GM23338 (cell line): ENCODE measurements around the gene ARL6IP4. TPM values are rescaled to one million over a fixed set of nuclear protein-coding genes. Genes with fewer than 3 reads are reported as not detected.

ENCODE experiments used
- ATAC-seq: fragments of 200-7000 bp; cut with Tn5 transposase; 3 replicates; pipeline ENCODE4 v1.9.1; 2020
- DNase-seq: peaks from one replicate; pipeline ENCODE4 v3.0.0-alpha.2; 2015; ENCODE audit warnings: low spot score
- H2AFZ ChIP-seq: fragments of 200-600 bp; sonication (generic); 2 replicates; pipeline ENCODE4 v1.8.0; 2016; ENCODE audit warnings: antibody characterized with exemption, mild to moderate bottlenecking, moderate library complexity
- H3F3A ChIP-seq: fragments of 200-600 bp; sonication (generic); replicated peaks from 2 replicates; pipeline ENCODE4 v1.8.0; 2017; ENCODE audit warnings: antibody characterized with exemption, mixed run types, low read depth
- H3K27ac ChIP-seq: fragments of 200-600 bp; sonication (generic); 2 replicates; pipeline ENCODE4 v1.6.1; 2016; ENCODE audit warnings: low read depth
- H3K27me3 ChIP-seq: fragments of 200-600 bp; sonication (generic); 2 replicates; pipeline ENCODE4 v1.8.0; 2016; ENCODE audit warnings: mild to moderate bottlenecking, mixed run types, moderate library complexity; ENCODE audit not compliant: insufficient read depth
- H3K36me3 ChIP-seq: fragments of 200-600 bp; sonication (generic); 2 replicates; pipeline ENCODE4 v1.8.0; 2016; ENCODE audit warnings: mild to moderate bottlenecking; ENCODE audit not compliant: insufficient read depth
- H3K4me1 ChIP-seq: fragments of 200-600 bp; sonication (generic); 2 replicates; pipeline ENCODE4 v1.8.0; 2016; ENCODE audit warnings: mild to moderate bottlenecking, moderate library complexity; ENCODE audit not compliant: insufficient read depth
- H3K4me2 ChIP-seq: fragments of 200-600 bp; sonication (generic); 2 replicates; pipeline ENCODE4 v1.7.1; 2017; ENCODE audit warnings: mixed run types
- H3K4me3 ChIP-seq: fragments of 200-600 bp; sonication (generic); 2 replicates; pipeline ENCODE4 v1.6.1; 2016; ENCODE audit warnings: mixed run types
- H3K79me2 ChIP-seq: fragments of 200-600 bp; sonication (generic); replicated peaks from 2 replicates; pipeline ENCODE4 v1.8.0; 2017; ENCODE audit warnings: mild to moderate bottlenecking; ENCODE audit not compliant: insufficient read depth
- H3K9me2 ChIP-seq: fragments of 200-600 bp; sonication (generic); 2 replicates; pipeline ENCODE4 v1.8.0; 2017; ENCODE audit not compliant: insufficient read depth
- H4K20me1 ChIP-seq: fragments of 200-600 bp; sonication (generic); replicated peaks from 2 replicates; pipeline ENCODE4 v1.8.0; 2017; ENCODE audit warnings: mild to moderate bottlenecking; ENCODE audit not compliant: insufficient read depth
- H3K27ac Mint-ChIP-seq: 2 replicates; pipeline ENCODE4 v1.8.0; 2020; ENCODE audit warnings: inconsistent platforms, mild to moderate bottlenecking, moderate library complexity, mixed read lengths
- H3K27me3 Mint-ChIP-seq: 3 replicates; pipeline ENCODE4 v1.8.0; 2022; ENCODE audit warnings: low read depth, mild to moderate bottlenecking, moderate library complexity, mixed read lengths, inconsistent platforms; ENCODE audit not compliant: insufficient read depth, poor library complexity
- H3K36me3 Mint-ChIP-seq: 3 replicates; pipeline ENCODE4 v1.8.0; 2021; ENCODE audit warnings: low read depth, mild to moderate bottlenecking, inconsistent platforms, moderate library complexity, mixed read lengths
- H3K4me1 Mint-ChIP-seq: 3 replicates; pipeline ENCODE4 v1.8.0; 2020; ENCODE audit warnings: mild to moderate bottlenecking, inconsistent platforms, mixed read lengths
- H3K4me3 Mint-ChIP-seq: 3 replicates; pipeline ENCODE4 v1.8.0; 2021; ENCODE audit warnings: moderate library complexity, mild to moderate bottlenecking, inconsistent platforms, mixed read lengths
- H3K9me3 Mint-ChIP-seq: 3 replicates; pipeline ENCODE4 v1.8.0; 2020; ENCODE audit warnings: moderate library complexity, mild to moderate bottlenecking, inconsistent platforms, mixed read lengths
- EZH2 ChIP-seq: fragments of 200-600 bp; sonication (generic); IDR thresholded peaks from one replicate; pipeline ENCODE4 v1.8.0; 2017; ENCODE audit warnings: antibody characterized with exemption, mild to moderate bottlenecking, low read depth; ENCODE audit not compliant: unreplicated experiment
- EZH2phosphoT487 ChIP-seq: fragments of 200-600 bp; sonication (generic); IDR thresholded peaks from one replicate; pipeline ENCODE4 v1.8.1; 2018; ENCODE audit warnings: antibody characterized with exemption; ENCODE audit not compliant: unreplicated experiment
- JUNB ChIP-seq: IDR thresholded peaks from one replicate; pipeline ENCODE4 v1.6.1; 2016; ENCODE audit warnings: antibody characterized with exemption; ENCODE audit not compliant: unreplicated experiment
- NANOG ChIP-seq: IDR thresholded peaks from 2 replicates; pipeline ENCODE4 v1.6.1; 2016; ENCODE audit warnings: antibody characterized with exemption, borderline replicate concordance
- ZNF114 ChIP-seq: fragments of 250-450 bp; sonication (Bioruptor Pico); IDR thresholded peaks from 2 replicates; pipeline ENCODE4 v1.5.0; 2020; ENCODE audit warnings: mild to moderate bottlenecking, moderate library complexity
- ZNF331 ChIP-seq: fragments of 250-450 bp; sonication (Bioruptor Pico); IDR thresholded peaks from 2 replicates; pipeline ENCODE4 v1.5.0; 2020; ENCODE audit warnings: low read depth, mild to moderate bottlenecking, moderate library complexity
- ZNF462 ChIP-seq: fragments of 250-450 bp; sonication (Bioruptor Pico); IDR thresholded peaks from 2 replicates; pipeline ENCODE4 v1.5.0; 2020; ENCODE audit warnings: mild to moderate bottlenecking, moderate library complexity
- polyA plus RNA-seq: library from polyadenylated mRNA; unstranded; fragments of >200 nt; fragmentation: Nextera tagmentation; extraction: Ambion mirVana; gene quantifications from 2 replicates; pipeline ENCODE4 v1.2.1, GENCODE V29; 2016
- total RNA-seq: library from RNA; depleted of rRNA; stranded (reverse); fragments of >200 nt; shearing (Covaris generic); gene quantifications from 2 replicates; pipeline ENCODE4 v1.2.3, GENCODE V29; 2014
- TF ChIP-seq, protein P1 (sequence below), 2 experiments: fragments of 200-600 bp in 1 of 2; sonication (generic) in 1 of 2; conservative IDR thresholded peaks; 2 replicates each; pipeline versions ENCODE4 v1.5.1 to v1.6.1; 2016 to 2017; ENCODE audit warnings: antibody characterized with exemption in 2 of 2, low read depth in 2 of 2, mild to moderate bottlenecking in 2 of 2, moderate library complexity in 1 of 2
- TF ChIP-seq, protein P2 (sequence below): IDR thresholded peaks from 2 replicates; pipeline ENCODE4 v1.6.1; 2016; ENCODE audit warnings: antibody characterized with exemption

Gene ARL6IP4
- total and polyA plus RNA-seq, 2 experiments from 2014 or later, result 85.5 to 169 TPM

DNA sequence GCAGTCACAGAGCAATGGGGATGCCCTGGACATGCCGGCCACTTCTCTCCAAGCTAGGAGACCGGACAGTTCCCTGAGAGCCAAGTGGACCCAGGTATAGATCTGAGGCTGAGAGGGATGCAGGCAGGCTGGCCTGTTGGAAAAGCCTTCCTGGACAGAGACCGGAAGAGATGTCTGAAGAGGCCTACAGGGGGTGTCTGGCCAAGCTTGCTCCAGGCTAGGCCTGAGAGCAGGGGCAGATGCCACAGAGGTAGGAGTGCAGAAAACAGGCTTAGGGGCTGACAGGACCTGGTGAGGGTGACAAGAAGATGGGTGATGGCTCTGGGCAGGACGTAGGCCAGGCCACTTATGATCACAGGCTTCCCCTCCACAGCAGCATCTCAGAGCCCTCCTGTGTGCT, 30.2 kb downstream of the ARL6IP4 start:
- no peak overlapping the region for H3K27ac ChIP-seq
- no peaks in the 10 kb centered on the region for H3K4me1 Mint-ChIP-seq
- H3F3A ChIP-seq, result no peaks in the 10 kb centered on the region
- no peak overlapping the region; the same call in 1 of the 2 replicates for H3K27ac Mint-ChIP-seq
- no peaks in the 10 kb centered on the region for H3K36me3 Mint-ChIP-seq
- no peaks in the 10 kb centered on the region for H3K9me2 ChIP-seq
- H4K20me1 ChIP-seq, result no peaks in the 10 kb centered on the region
- no peak overlapping the region for H3K4me3 Mint-ChIP-seq
- H3K27me3 Mint-ChIP-seq, result peaks cover 4% of the 10 kb centered on the region
- no peak overlapping the region for H3K4me2 ChIP-seq
- H3K79me2 ChIP-seq, result no peaks in the 10 kb centered on the region
- no peak for TF ChIP-seq EZH2phosphoT487
- TF ChIP-seq ZNF114 (CRISPR knock-in tag), result no peak
- ATAC-seq (peak; percentile 57), DNase-seq (no peak)
- no peak overlapping the region for H2AFZ ChIP-seq
- no peaks in the 10 kb centered on the region for H3K4me1 ChIP-seq
- H3K36me3 ChIP-seq, result no peaks in the 10 kb centered on the region
- no peaks in the 10 kb centered on the region for H3K27me3 ChIP-seq
- no peak overlapping the region for H3K4me3 ChIP-seq
- no peaks in the 10 kb centered on the region; the same call in 2 of the 3 replicates for H3K9me3 Mint-ChIP-seq

- ATAC-seq, result no peak
- peaks cover 4% of the 10 kb centered on the region for H3K27me3 Mint-ChIP-seq
- TF ChIP-seq JUNB (no peak), EZH2phosphoT487 (no peak), EZH2 (no peak), ZNF331 (CRISPR knock-in tag) (no peak), NANOG (no peak), ZNF462 (CRISPR knock-in tag) (no peak), ZNF114 (CRISPR knock-in tag) (no peak)
- TF ChIP-seq, protein P1, sequence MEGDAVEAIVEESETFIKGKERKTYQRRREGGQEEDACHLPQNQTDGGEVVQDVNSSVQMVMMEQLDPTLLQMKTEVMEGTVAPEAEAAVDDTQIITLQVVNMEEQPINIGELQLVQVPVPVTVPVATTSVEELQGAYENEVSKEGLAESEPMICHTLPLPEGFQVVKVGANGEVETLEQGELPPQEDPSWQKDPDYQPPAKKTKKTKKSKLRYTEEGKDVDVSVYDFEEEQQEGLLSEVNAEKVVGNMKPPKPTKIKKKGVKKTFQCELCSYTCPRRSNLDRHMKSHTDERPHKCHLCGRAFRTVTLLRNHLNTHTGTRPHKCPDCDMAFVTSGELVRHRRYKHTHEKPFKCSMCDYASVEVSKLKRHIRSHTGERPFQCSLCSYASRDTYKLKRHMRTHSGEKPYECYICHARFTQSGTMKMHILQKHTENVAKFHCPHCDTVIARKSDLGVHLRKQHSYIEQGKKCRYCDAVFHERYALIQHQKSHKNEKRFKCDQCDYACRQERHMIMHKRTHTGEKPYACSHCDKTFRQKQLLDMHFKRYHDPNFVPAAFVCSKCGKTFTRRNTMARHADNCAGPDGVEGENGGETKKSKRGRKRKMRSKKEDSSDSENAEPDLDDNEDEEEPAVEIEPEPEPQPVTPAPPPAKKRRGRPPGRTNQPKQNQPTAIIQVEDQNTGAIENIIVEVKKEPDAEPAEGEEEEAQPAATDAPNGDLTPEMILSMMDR (conservative IDR thresholded peaks at IDR 0.05; ENCODE audit: low read depth in 2 of 2), result no peak
- TF ChIP-seq, protein P2, sequence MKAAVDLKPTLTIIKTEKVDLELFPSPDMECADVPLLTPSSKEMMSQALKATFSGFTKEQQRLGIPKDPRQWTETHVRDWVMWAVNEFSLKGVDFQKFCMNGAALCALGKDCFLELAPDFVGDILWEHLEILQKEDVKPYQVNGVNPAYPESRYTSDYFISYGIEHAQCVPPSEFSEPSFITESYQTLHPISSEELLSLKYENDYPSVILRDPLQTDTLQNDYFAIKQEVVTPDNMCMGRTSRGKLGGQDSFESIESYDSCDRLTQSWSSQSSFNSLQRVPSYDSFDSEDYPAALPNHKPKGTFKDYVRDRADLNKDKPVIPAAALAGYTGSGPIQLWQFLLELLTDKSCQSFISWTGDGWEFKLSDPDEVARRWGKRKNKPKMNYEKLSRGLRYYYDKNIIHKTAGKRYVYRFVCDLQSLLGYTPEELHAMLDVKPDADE, result no peak
Observed at GRCh38 chr12:123011701-123012100, 31.2 kb downstream of the ARL6IP4 start.

More at GRCh38 chr12:123011701-123012100, 31.2 kb downstream of the ARL6IP4 start:
- H4K20me1 ChIP-seq, result no peaks in the 10 kb centered on the region
- Mint-ChIP-seq H3K4me3 (no peak overlapping the region), H3K9me3 (no peaks in the 10 kb centered on the region; the same call in 2 of the 3 replicates), H3K4me1 (no peaks in the 10 kb centered on the region), H3K27ac (no peak overlapping the region), H3K36me3 (no peaks in the 10 kb centered on the region)
- no peak overlapping the region for H3K4me3 ChIP-seq
- no peak for DNase-seq
- no peak overlapping the region for H3K4me2 ChIP-seq
- H3K27ac ChIP-seq, result no peak overlapping the region
- H2AFZ ChIP-seq, result no peak overlapping the region
- no peaks in the 10 kb centered on the region for H3K36me3 ChIP-seq
- H3F3A ChIP-seq, result no peaks in the 10 kb centered on the region
- no peaks in the 10 kb centered on the region for H3K79me2 ChIP-seq
- no peaks in the 10 kb centered on the region for H3K27me3 ChIP-seq
- H3K9me2 ChIP-seq, result no peaks in the 10 kb centered on the region
- no peaks in the 10 kb centered on the region for H3K4me1 ChIP-seq
